Panc1 (cell line): Measurements from ENCODE around the gene ADAMTS1. TPM values are rescaled to one million over a fixed set of nuclear protein-coding genes. Genes with fewer than 3 reads are reported as not detected.

Experiments
- ATAC-seq: fragments of 200-7000 bp; cut with Tn5 transposase; 2 replicates; pipeline ENCODE4 v1.9.1; 2020; ENCODE audit warnings: mild to moderate bottlenecking, moderate library complexity
- BruUV-seq: library from RNA; stranded (reverse); fragments of 400-500 nt; replicated peaks from 2 replicates; lab custom pipeline; 2021; lab: Mats Ljungman, UMichigan
- CTCF ChIA-PET: fragments of 300-600 bp; sonication (Branson Sonifier 250); formaldehyde crosslinking; loops from one replicate; lab custom pipeline; 2022; ENCODE audit warnings: antibody characterized with exemption; lab: Charles Lee
- POLR2A ChIA-PET: fragments of 300-600 bp; sonication (Branson Sonifier 250); formaldehyde crosslinking; loops from one replicate; lab custom pipeline; 2022; ENCODE audit warnings: antibody characterized with exemption; lab: Charles Lee
- DNase-seq: peaks from one replicate; pipeline ENCODE4 v3.0.0-alpha.2; 2010; ENCODE audit warnings: low read depth, low spot score
- H3K27ac ChIP-seq: 2 replicates; pipeline ENCODE4 v1.5.1; 2011; ENCODE audit warnings: mild to moderate bottlenecking, low read length, inconsistent platforms
- H3K27me3 ChIP-seq: fragments of 200-500 bp; sonication (Bioruptor generic); 2 replicates; pipeline ENCODE4 v1.6.0; 2014; ENCODE audit warnings: low read length, inconsistent platforms; ENCODE audit not compliant: control insufficient read depth, insufficient read depth
- H3K36me3 ChIP-seq: fragments of 200-500 bp; sonication (Bioruptor generic); 2 replicates; pipeline ENCODE4 v1.5.1; 2014; ENCODE audit warnings: inconsistent platforms, mild to moderate bottlenecking, low read length, moderate library complexity; ENCODE audit not compliant: control insufficient read depth, insufficient read depth
- H3K4me1 ChIP-seq: 2 replicates; pipeline ENCODE4 v1.5.1; 2011; ENCODE audit warnings: inconsistent platforms, mild to moderate bottlenecking, low read length, moderate library complexity; ENCODE audit not compliant: control insufficient read depth, insufficient read depth
- H3K4me3 ChIP-seq, 2 experiments: 2 replicates each; pipeline ENCODE4 v1.5.1; 2011 to 2012; ENCODE audit warnings: low read depth in 2 of 2, low read length in 2 of 2, mild to moderate bottlenecking in 2 of 2, inconsistent platforms in 1 of 2, moderate library complexity in 1 of 2
- H3K9me3 ChIP-seq: fragments of 200-500 bp; sonication (Bioruptor generic); 2 replicates; pipeline ENCODE4 v1.5.1; 2014; ENCODE audit warnings: low read depth, mild to moderate bottlenecking, inconsistent platforms, low read length, moderate library complexity; ENCODE audit not compliant: control insufficient read depth, insufficient read depth
- CTCF ChIP-seq: fragments of 450-650 bp; IDR thresholded peaks from 2 replicates; pipeline ENCODE4 v1.5.1; 2017; ENCODE audit warnings: mild to moderate bottlenecking
- POLR2AphosphoS5 ChIP-seq: IDR thresholded peaks from 2 replicates; pipeline ENCODE4 v1.6.1; 2012; ENCODE audit warnings: mild to moderate bottlenecking, low read depth, low read length, moderate library complexity
- REST ChIP-seq, 2 experiments: IDR thresholded peaks; 2 replicates each; pipeline ENCODE4 v1.6.1; 2011 to 2012; ENCODE audit warnings: low read depth in 2 of 2, control low read depth in 1 of 2, low read length in 1 of 2, mild to moderate bottlenecking in 1 of 2, moderate library complexity in 1 of 2; ENCODE audit not compliant: insufficient read depth in 1 of 2
- SIN3A ChIP-seq: IDR thresholded peaks from 2 replicates; pipeline ENCODE4 v1.6.1; 2012; ENCODE audit warnings: low read depth, mild to moderate bottlenecking, low read length, moderate library complexity, borderline replicate concordance; ENCODE audit not compliant: insufficient read depth
- TCF7L2 ChIP-seq: IDR thresholded peaks from 2 replicates; pipeline ENCODE4 v1.6.1; 2011; ENCODE audit warnings: mild to moderate bottlenecking, low read depth, low read length, inconsistent platforms
- in situ Hi-C: cut with HindIII; loops from 2 replicates; pipeline ENCODE4 v1.10.0; 2016; ENCODE audit warnings: low sequenced_read_pairs, low pct_unique_long_range_greater_than_20kb
- intact Hi-C: fragments of 100-400 bp; cut with micrococcal nuclease; formaldehyde crosslinking; loops from one replicate; pipeline ENCODE4 v1.10.0; 2022; ENCODE audit not compliant: unreplicated experiment
- total RNA-seq: library from RNA; stranded (reverse); gene quantifications from one replicate; pipeline ENCODE4 v1.2.1, GENCODE V29; 2021; ENCODE audit not compliant: unreplicated experiment

Gene ADAMTS1
- total RNA-seq, 1 experiment from 2014 or later: 3.3 TPM

GRCh38 chr21:26800970-26801431 is 44.2 kb downstream of the ADAMTS1 start:
- in situ Hi-C loops: no loop called here
- Histone ChIP-seq H3K4me3 (no peak overlapping the region), H3K9me3 (no peaks in the 10 kb centered on the region), H3K36me3 (no peaks in the 10 kb centered on the region), H3K27ac (no peak overlapping the region), H3K4me1 (no peaks in the 10 kb centered on the region), H3K27me3 (no peaks in the 10 kb centered on the region)
- TF ChIP-seq POLR2AphosphoS5 (no peak), TCF7L2 (no peak), SIN3A (no peak), REST (IDR thresholded peaks at IDR 0.05; ENCODE audit: insufficient read depth in 1 of 2, low read depth in 2 of 2, low read length in 1 of 2) (no peak), CTCF (no peak)
- ChIA-PET POLR2A (no interaction called here), CTCF (no interaction called here)
- intact Hi-C loops: no loop called here
- no TSS peak for BruUV-seq
- ATAC-seq (no peak), DNase-seq (no peak)

GRCh38 chr21:26800455-26800854 is 44.8 kb downstream of the ADAMTS1 start:
- ATAC-seq (no peak), DNase-seq (no peak)
- CTCF ChIA-PET: no interaction called here
- no peak overlapping the region for H3K4me3 ChIP-seq
- H3K9me3 ChIP-seq: no peaks in the 10 kb centered on the region
- H3K27me3 ChIP-seq: no peaks in the 10 kb centered on the region
- BruUV-seq: no TSS peak
- no peak for TF ChIP-seq REST (IDR thresholded peaks at IDR 0.05; ENCODE audit: insufficient read depth in 1 of 2, low read depth in 2 of 2, low read length in 1 of 2)
- TF ChIP-seq POLR2AphosphoS5: no peak
- no peak for TF ChIP-seq TCF7L2
- no peak for TF ChIP-seq CTCF
- TF ChIP-seq SIN3A: no peak
- H3K36me3 ChIP-seq: no peaks in the 10 kb centered on the region
- H3K4me1 ChIP-seq: no peaks in the 10 kb centered on the region
- in situ Hi-C loops (no loop called here), intact Hi-C loops (no loop called here)
- POLR2A ChIA-PET: no interaction called here
- no peak overlapping the region for H3K27ac ChIP-seq
